ENCODE measurements around the gene SLC25A44.

SLC25A44 gene

GRCh38 chr1:156246781-156247459, 53.0 kb downstream of the SLC25A44 start:
- peaks cover 27% of the 10 kb centered on the region for H3K36me3 ChIP-seq (ENCODE audit: control insufficient read depth, low read length)
- H3K4me1 ChIP-seq (ENCODE audit: control insufficient read depth, low read length): peaks cover 18% of the 10 kb centered on the region
- H3K27me3 ChIP-seq (ENCODE audit: control insufficient read depth, low read length): peaks cover 11% of the 10 kb centered on the region
- H3K27ac ChIP-seq (ENCODE audit: low read depth, low read length): no peak overlapping the region
- H3F3A ChIP-seq (ENCODE audit: control insufficient read depth, insufficient read depth): peaks cover 6% of the 10 kb centered on the region
- H3K4me2 ChIP-seq (ENCODE audit: low read length): no peak overlapping the region; the same call in 1 of the 2 replicates
- no peak for TF ChIP-seq CTCF (IDR thresholded peaks at IDR 0.05; ENCODE audit: low read depth, low read length, poor library complexity, severe bottlenecking)
- no peak for TF ChIP-seq EZH2phosphoT487 (IDR thresholded peaks at IDR 0.05; ENCODE audit: borderline replicate concordance, low read length)
- H3K4me3 ChIP-seq (ENCODE audit: low read length): no peak overlapping the region
- no peaks in the 10 kb centered on the region for H3K9me3 ChIP-seq (ENCODE audit: control insufficient read depth, insufficient read depth, low read length)
- H3K79me2 ChIP-seq (ENCODE audit: control insufficient read depth, low read length): no peaks in the 10 kb centered on the region
- H3K9me2 ChIP-seq (replicated peaks; ENCODE audit: control insufficient read depth, low read length): no peaks in the 10 kb centered on the region
- H4K20me1 ChIP-seq (ENCODE audit: control insufficient read depth, insufficient read depth, low read depth, low read length): no peaks in the 10 kb centered on the region

GRCh38 chr1:156247460-156248322, 53.8 kb downstream of the SLC25A44 start, which contains the start of gene PAQR6:
Gene PAQR6 (minus strand): TSS chr1:156248056. CDS start chr1:156246731, 1,325 bp downstream.
- no peak for TF ChIP-seq EZH2phosphoT487 (IDR thresholded peaks at IDR 0.05; ENCODE audit: borderline replicate concordance, low read length)
- TF ChIP-seq CTCF (IDR thresholded peaks at IDR 0.05; ENCODE audit: low read depth, low read length, poor library complexity, severe bottlenecking): no peak
- peaks cover 11% of the 10 kb centered on the region for H3K27me3 ChIP-seq (ENCODE audit: control insufficient read depth, low read length)
- no peaks in the 10 kb centered on the region for H3K79me2 ChIP-seq (ENCODE audit: control insufficient read depth, low read length)
- H3K4me3 ChIP-seq (ENCODE audit: low read length): no peak within 1 kb of the TSS
- H3F3A ChIP-seq (ENCODE audit: control insufficient read depth, insufficient read depth): peaks cover 6% of the 10 kb centered on the region
- peaks cover 18% of the 10 kb centered on the region for H3K4me1 ChIP-seq (ENCODE audit: control insufficient read depth, low read length)
- H4K20me1 ChIP-seq (ENCODE audit: control insufficient read depth, insufficient read depth, low read depth, low read length): no peaks in the 10 kb centered on the region
- no peak within 1 kb of the TSS for H3K4me2 ChIP-seq (ENCODE audit: low read length)
- H3K9me2 ChIP-seq (replicated peaks; ENCODE audit: control insufficient read depth, low read length): no peaks in the 10 kb centered on the region
- no peaks in the 10 kb centered on the region for H3K9me3 ChIP-seq (ENCODE audit: control insufficient read depth, insufficient read depth, low read length)
- H3K36me3 ChIP-seq (ENCODE audit: control insufficient read depth, low read length): peaks cover 35% of the 10 kb centered on the region
- H3K27ac ChIP-seq (ENCODE audit: low read depth, low read length): no peak within 1 kb of the TSS

- Histone ChIP-seq H3K27me3 (ENCODE audit: control insufficient read depth, low read length) (peaks cover 11% of the 10 kb centered on the region), H3K4me2 (ENCODE audit: low read length) (no peak overlapping the region), H3K4me3 (ENCODE audit: low read length) (no peak overlapping the region), H3K27ac (ENCODE audit: low read depth, low read length) (no peak overlapping the region), H3K79me2 (ENCODE audit: control insufficient read depth, low read length) (no peaks in the 10 kb centered on the region), H4K20me1 (ENCODE audit: control insufficient read depth, insufficient read depth, low read depth, low read length) (no peaks in the 10 kb centered on the region), H3F3A (ENCODE audit: control insufficient read depth, insufficient read depth) (peaks cover 6% of the 10 kb centered on the region), H3K9me2 (replicated peaks; ENCODE audit: control insufficient read depth, low read length) (no peaks in the 10 kb centered on the region), H3K36me3 (ENCODE audit: control insufficient read depth, low read length) (peaks cover 41% of the 10 kb centered on the region), H3K9me3 (ENCODE audit: control insufficient read depth, insufficient read depth, low read length) (no peaks in the 10 kb centered on the region), H3K4me1 (ENCODE audit: control insufficient read depth, low read length) (peaks cover 18% of the 10 kb centered on the region)
- no peak for TF ChIP-seq CTCF (IDR thresholded peaks at IDR 0.05; ENCODE audit: low read depth, low read length, poor library complexity, severe bottlenecking)
- no peak for TF ChIP-seq EZH2phosphoT487 (IDR thresholded peaks at IDR 0.05; ENCODE audit: borderline replicate concordance, low read length)
Observed at GRCh38 chr1:156248323-156248683, 54.4 kb downstream of the SLC25A44 start.

Data from DOHH2 (cell line).